HUES48 (cell line): ENCODE measurements around the gene PHC2.
"Not testable (repeated sequence)": the region's sequence is repeated elsewhere in the genome, so short reads cannot be mapped to it uniquely, and the experiment has no call there.

Experiments used
- H3K27ac ChIP-seq: one replicate; pipeline ENCODE4 v1.7.0; 2013; ENCODE audit warnings: low read depth, low read length, inconsistent platforms
- H3K27me3 ChIP-seq: 2 replicates; pipeline ENCODE4 v1.6.1; 2013; ENCODE audit warnings: mild to moderate bottlenecking, low read length; ENCODE audit not compliant: control insufficient read depth, insufficient read depth
- H3K36me3 ChIP-seq: 2 replicates; pipeline ENCODE4 v1.6.1; 2013; ENCODE audit warnings: low read length; ENCODE audit not compliant: control insufficient read depth, insufficient read depth
- H3K4me1 ChIP-seq: 2 replicates; pipeline ENCODE4 v1.6.1; 2013; ENCODE audit warnings: mild to moderate bottlenecking, low read length; ENCODE audit not compliant: control insufficient read depth, insufficient read depth
- H3K4me3 ChIP-seq: 2 replicates; pipeline ENCODE4 v1.5.1; 2013; ENCODE audit warnings: mild to moderate bottlenecking, low read depth, low read length
- H3K9ac ChIP-seq: 2 replicates; pipeline ENCODE4 v1.6.1; 2013; ENCODE audit warnings: mild to moderate bottlenecking, low read depth, low read length, moderate library complexity
- H3K9me3 ChIP-seq: 2 replicates; pipeline ENCODE4 v1.6.1; 2013; ENCODE audit warnings: low read length; ENCODE audit not compliant: control insufficient read depth, insufficient read depth

The PHC2 gene

GRCh38 chr1:33309351-33309750 lies 121.5 kb downstream of the PHC2 start:
- H3K9me3 ChIP-seq, H3K4me3 ChIP-seq, H3K9ac ChIP-seq, H3K36me3 ChIP-seq, H3K27ac ChIP-seq, H3K4me1 ChIP-seq: not testable (repeated sequence)
- peaks cover 18% of the 10 kb centered on the region for H3K27me3 ChIP-seq

DNA sequence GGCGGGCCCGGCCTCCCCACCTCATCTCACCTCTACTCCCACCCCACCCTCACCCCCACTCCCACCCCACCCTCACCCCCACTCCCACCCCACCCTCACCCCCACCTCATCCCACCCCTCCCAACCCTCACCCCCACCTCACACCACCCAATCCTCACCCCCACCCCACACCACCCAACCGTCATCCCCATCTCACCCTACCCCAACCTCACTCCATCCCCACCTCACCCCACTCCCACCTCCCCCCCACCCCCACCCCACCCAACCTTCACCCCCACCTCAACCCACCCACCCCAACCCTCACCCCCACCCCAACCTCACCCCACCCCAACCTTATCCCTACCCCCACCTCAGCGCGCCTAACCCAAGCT lies 123.4 kb downstream of the PHC2 start:
- Histone ChIP-seq H3K27me3 (peaks cover 18% of the 10 kb centered on the region), H3K9me3 (no peaks in the 10 kb centered on the region), H3K4me3 (no peak overlapping the region), H3K4me1 (no peaks in the 10 kb centered on the region; the same call in 1 of the 2 replicates), H3K36me3 (no peaks in the 10 kb centered on the region), H3K27ac (no peak overlapping the region), H3K9ac (no peak overlapping the region)

DNA sequence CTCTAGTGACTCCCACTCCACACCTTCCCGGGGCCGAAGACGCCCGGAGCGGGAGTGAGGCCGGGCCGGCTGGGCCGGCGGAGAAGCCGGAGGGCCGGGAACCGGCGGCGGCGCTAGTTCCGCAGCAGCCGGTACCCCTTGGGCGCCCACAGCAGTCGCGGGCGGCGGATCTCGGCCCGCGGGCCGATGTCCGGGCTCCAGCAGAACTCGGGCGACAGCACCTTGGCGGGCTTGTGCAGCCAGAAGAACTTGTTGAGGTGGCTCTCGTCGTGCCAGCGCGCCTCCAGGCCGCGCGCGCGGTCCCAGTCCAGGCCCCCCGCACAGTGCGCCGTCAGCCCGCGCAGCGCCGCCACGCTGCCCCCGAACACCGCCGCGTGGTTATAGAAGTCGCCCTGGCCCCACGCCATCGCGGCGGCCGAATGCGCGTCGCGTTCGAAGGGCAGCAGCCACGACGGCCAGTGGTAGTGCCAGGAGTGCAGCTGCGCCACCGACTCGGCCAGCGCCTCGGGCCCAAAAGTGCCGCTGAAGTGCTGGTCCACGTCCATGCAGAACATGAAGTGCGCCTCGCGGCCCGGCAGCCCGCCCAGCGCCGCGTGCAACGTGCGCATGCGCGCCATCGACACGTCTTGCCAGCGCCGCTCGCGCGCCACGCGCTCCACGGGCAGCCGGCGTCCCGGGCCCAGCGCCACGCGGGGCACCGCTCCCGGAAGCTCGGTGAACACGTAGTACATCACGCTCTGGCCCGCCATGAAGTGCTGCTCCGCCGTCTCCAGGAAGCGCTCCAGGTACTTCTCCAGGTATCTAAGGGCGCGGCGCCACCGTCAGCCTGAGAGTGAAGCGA lies 124.0 kb downstream of the PHC2 start:
- H3K4me1 ChIP-seq: no peaks in the 10 kb centered on the region; the same call in 1 of the 2 replicates
- no peak overlapping the region for H3K9ac ChIP-seq
- peaks cover 18% of the 10 kb centered on the region for H3K27me3 ChIP-seq
- H3K27ac ChIP-seq: no peak overlapping the region
- no peaks in the 10 kb centered on the region for H3K9me3 ChIP-seq
- no peaks in the 10 kb centered on the region for H3K36me3 ChIP-seq
- H3K4me3 ChIP-seq: peak overlapping the region; percentile 42; the same call in 1 of the 2 replicates

- Histone ChIP-seq H3K36me3 (no peaks in the 10 kb centered on the region), H3K4me1 (no peaks in the 10 kb centered on the region; the same call in 1 of the 2 replicates), H3K27me3 (peaks cover 18% of the 10 kb centered on the region), H3K27ac (no peak overlapping the region), H3K4me3 (peak overlapping the region; percentile 42; the same call in 1 of the 2 replicates), H3K9me3 (no peaks in the 10 kb centered on the region), H3K9ac (no peak overlapping the region)
Observed at GRCh38 chr1:33305816-33306652, 124.9 kb downstream of the PHC2 start.

DNA sequence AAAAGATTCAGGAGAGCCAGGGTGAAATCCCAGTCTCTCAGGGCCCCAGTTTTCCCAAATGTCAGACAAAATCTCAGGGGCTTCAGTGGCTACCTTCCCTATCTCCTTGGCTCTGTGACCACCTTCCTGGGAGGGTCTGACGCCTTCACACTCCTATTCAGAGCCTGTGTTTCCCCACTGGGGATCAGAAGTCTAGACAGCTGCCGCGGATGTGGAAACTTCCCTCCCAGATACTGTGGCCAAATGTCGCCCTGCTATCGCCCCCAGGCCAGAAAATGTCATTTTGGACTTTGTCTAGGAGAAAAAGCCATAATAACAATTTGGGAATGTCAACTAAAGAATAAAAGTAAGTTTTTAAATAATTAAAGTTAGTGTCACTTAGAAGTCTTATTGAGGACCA lies 125.9 kb downstream of the PHC2 start:
- H3K27ac ChIP-seq: no peak overlapping the region
- no peaks in the 10 kb centered on the region; the same call in 1 of the 2 replicates for H3K4me1 ChIP-seq

DNA sequence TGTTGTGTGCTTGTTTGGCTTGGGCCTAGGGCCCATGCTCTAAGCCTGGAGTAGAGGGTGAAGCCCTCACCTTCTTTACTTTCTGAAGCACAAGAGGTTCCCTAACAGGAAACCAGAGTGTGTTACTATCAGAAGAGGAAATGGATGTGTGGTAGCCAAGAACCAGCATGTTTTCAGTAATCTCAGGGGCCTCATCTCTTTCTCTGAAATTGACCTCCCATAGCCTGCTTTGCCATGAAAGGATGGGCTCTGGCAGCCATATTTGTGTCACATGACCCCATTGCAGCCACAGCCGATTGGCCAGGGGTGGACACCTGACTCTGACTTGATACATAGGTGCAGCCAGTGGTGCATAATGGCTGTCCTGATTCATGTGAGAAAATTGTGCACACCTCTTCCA lies 128.6 kb downstream of the PHC2 start:
- Histone ChIP-seq H3K9me3 (no peaks in the 10 kb centered on the region), H3K27ac (no peak overlapping the region), H3K4me3 (no peak overlapping the region), H3K4me1 (no peaks in the 10 kb centered on the region; the same call in 1 of the 2 replicates), H3K36me3 (peaks cover 9% of the 10 kb centered on the region), H3K9ac (no peak overlapping the region), H3K27me3 (peaks cover 18% of the 10 kb centered on the region)

More for the DNA sequence above, 125.9 kb downstream of the PHC2 start:
- Histone ChIP-seq H3K36me3 (no peaks in the 10 kb centered on the region), H3K9ac (no peak overlapping the region), H3K4me3 (no peak overlapping the region), H3K27me3 (peaks cover 18% of the 10 kb centered on the region), H3K9me3 (no peaks in the 10 kb centered on the region)

GRCh38 chr1:33301273-33301984 lies 129.5 kb downstream of the PHC2 start:
- no peak overlapping the region for H3K27ac ChIP-seq
- peaks cover 9% of the 10 kb centered on the region for H3K27me3 ChIP-seq
- H3K4me3 ChIP-seq: no peak overlapping the region
- H3K9me3 ChIP-seq: no peaks in the 10 kb centered on the region
- no peak overlapping the region for H3K9ac ChIP-seq
- H3K4me1 ChIP-seq: no peaks in the 10 kb centered on the region
- H3K36me3 ChIP-seq: peaks cover 16% of the 10 kb centered on the region

- H3K9me3 ChIP-seq: no peaks in the 10 kb centered on the region
- H3K9ac ChIP-seq: no peak overlapping the region
- H3K36me3 ChIP-seq: peaks cover 23% of the 10 kb centered on the region
- H3K27ac ChIP-seq: no peak overlapping the region
- no peaks in the 10 kb centered on the region for H3K4me1 ChIP-seq
- no peak overlapping the region for H3K4me3 ChIP-seq
- peaks cover 2% of the 10 kb centered on the region for H3K27me3 ChIP-seq
Observed at GRCh38 chr1:33300673-33301072, 130.2 kb downstream of the PHC2 start.

GRCh38 chr1:33299461-33300155 lies 131.3 kb downstream of the PHC2 start:
- Histone ChIP-seq H3K27ac (no peak overlapping the region), H3K36me3 (peaks cover 24% of the 10 kb centered on the region), H3K4me3 (no peak overlapping the region), H3K27me3 (no peaks in the 10 kb centered on the region), H3K9ac (no peak overlapping the region), H3K9me3 (no peaks in the 10 kb centered on the region), H3K4me1 (no peaks in the 10 kb centered on the region)

- H3K9ac ChIP-seq: no peak overlapping the region
- H3K4me1 ChIP-seq: no peaks in the 10 kb centered on the region
- no peak overlapping the region for H3K4me3 ChIP-seq
- H3K36me3 ChIP-seq: peaks cover 29% of the 10 kb centered on the region
- no peaks in the 10 kb centered on the region for H3K9me3 ChIP-seq
- H3K27me3 ChIP-seq: no peaks in the 10 kb centered on the region
- no peak overlapping the region for H3K27ac ChIP-seq
Observed at GRCh38 chr1:33298623-33299277, 132.1 kb downstream of the PHC2 start.
